Measurements from ENCODE around the gene YARS1.
A peak's percentile ranks its signal among the peaks of the same experiment; 100 is the strongest.

The YARS1 gene

GRCh38 chr1:32779242-32779641, 37.9 kb downstream of the YARS1 start:
- no peak overlapping the region for H3K27ac ChIP-seq
- in situ Hi-C loops (cut with HindIII; ENCODE audit: low pct_ligation_motif_present, low sequenced_read_pairs) = no loop called here
- no peak for DNase-seq

GRCh38 chr1:32775640-32776337, 41.4 kb downstream of the YARS1 start:
- Histone ChIP-seq H3K27me3 (replicated peaks) (no peaks in the 10 kb centered on the region), H3K4me3 (ENCODE audit: low read depth, low read length) (no peak overlapping the region), H3K27ac (peak overlapping the region; percentile 24), H3K36me3 (replicated peaks) (peaks cover 71% of the 10 kb centered on the region)
- no peak for DNase-seq
- in situ Hi-C loops (cut with HindIII; ENCODE audit: low pct_ligation_motif_present, low sequenced_read_pairs) = no loop called here
- no peak for TF ChIP-seq CTCF (IDR thresholded peaks at IDR 0.05; ENCODE audit: low read depth, low read length, missing control alignments)

More at GRCh38 chr1:32779242-32779641, 37.9 kb downstream of the YARS1 start:
- TF ChIP-seq CTCF (IDR thresholded peaks at IDR 0.05; ENCODE audit: low read depth, low read length, missing control alignments) = no peak
- H3K27me3 ChIP-seq (replicated peaks) = no peaks in the 10 kb centered on the region
- no peak overlapping the region for H3K4me3 ChIP-seq (ENCODE audit: low read depth, low read length)
- H3K36me3 ChIP-seq (replicated peaks) = peaks cover 84% of the 10 kb centered on the region

DNA sequence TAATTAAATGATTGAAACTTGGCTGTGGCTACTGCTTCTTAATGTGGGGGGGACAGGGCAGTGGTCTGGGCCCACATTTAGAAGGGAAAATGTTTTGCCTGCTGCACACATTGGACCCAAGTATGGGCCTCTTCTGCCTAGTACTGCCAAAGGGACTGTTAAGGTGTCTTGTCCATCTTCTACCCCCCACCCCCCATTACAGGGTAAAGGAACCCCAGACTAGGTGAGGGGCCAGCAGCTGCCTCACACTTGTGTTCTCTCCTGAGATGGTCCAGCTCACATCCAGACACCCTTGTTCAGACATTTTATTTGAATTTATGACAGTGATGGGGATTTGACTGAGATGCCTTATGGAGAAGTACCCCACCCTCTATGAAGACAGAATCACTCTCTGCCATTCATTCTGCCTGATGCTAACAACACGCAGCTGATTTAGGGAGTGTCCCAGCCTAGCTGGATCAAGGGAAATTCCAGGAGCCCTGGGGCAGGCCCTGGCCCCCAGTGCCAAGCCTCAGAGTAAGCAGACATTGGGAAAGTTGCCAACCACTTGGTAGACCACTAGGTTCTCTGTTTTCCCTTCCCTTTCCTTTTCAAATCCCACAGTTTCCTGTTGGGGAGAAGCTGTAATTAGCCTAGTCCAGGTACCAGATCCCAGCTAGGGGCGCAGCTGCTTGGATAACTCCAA, 42.1 kb downstream of the YARS1 start:
- peaks cover 64% of the 10 kb centered on the region for H3K36me3 ChIP-seq (replicated peaks)
- H3K4me3 ChIP-seq (ENCODE audit: low read depth, low read length) = no peak overlapping the region
- no peak for TF ChIP-seq CTCF (IDR thresholded peaks at IDR 0.05; ENCODE audit: low read depth, low read length, missing control alignments)
- H3K27ac ChIP-seq = peak overlapping the region; percentile 24
- in situ Hi-C loops (cut with HindIII; ENCODE audit: low pct_ligation_motif_present, low sequenced_read_pairs) = no loop called here
- no peak for DNase-seq
- no peaks in the 10 kb centered on the region for H3K27me3 ChIP-seq (replicated peaks)

DNA sequence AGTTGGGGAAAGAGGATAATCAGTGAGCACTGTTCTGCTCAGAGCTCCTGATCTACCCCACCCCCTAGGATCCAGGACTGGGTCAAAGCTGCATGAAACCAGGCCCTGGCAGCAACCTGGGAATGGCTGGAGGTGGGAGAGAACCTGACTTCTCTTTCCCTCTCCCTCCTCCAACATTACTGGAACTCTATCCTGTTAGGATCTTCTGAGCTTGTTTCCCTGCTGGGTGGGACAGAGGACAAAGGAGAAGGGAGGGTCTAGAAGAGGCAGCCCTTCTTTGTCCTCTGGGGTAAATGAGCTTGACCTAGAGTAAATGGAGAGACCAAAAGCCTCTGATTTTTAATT, 42.7 kb downstream of the YARS1 start:
- Histone ChIP-seq H3K36me3 (replicated peaks) (peaks cover 58% of the 10 kb centered on the region), H3K27ac (no peak overlapping the region), H3K4me3 (ENCODE audit: low read depth, low read length) (no peak overlapping the region), H3K27me3 (replicated peaks) (no peaks in the 10 kb centered on the region)
- TF ChIP-seq CTCF (IDR thresholded peaks at IDR 0.05; ENCODE audit: low read depth, low read length, missing control alignments) = no peak
- DNase-seq = no peak
- in situ Hi-C loops (cut with HindIII; ENCODE audit: low pct_ligation_motif_present, low sequenced_read_pairs) = no loop called here

DNA sequence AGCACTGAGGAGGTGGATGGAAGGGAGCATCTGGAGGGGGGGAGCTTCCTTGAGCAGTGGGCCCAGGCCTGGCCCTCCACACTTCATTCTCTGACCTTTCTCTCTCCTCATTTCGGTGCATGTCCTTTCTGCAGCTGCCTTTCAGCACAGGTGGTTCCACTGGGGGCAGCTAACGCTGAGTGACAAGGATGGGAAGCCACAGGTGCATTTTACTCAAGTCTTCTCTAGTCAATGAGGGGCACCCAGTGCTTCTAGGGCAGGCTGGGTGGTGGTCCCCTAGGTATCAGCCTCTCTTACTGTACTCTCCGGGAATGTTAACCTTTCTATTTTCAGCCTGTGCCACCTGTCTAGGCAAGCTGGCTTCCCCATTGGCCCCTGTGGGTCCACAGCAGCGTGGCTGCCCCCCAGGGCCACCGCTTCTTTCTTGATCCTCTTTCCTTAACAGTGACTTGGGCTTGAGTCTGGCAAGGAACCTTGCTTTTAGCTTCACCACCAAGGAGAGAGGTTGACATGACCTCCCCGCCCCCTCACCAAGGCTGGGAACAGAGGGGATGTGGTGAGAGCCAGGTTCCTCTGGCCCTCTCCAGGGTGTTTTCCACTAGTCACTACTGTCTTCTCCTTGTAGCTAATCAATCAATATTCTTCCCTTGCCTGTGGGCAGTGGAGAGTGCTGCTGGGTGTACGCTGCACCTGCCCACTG, 43.2 kb downstream of the YARS1 start:
- Histone ChIP-seq H3K27me3 (replicated peaks) (no peaks in the 10 kb centered on the region), H3K4me3 (ENCODE audit: low read depth, low read length) (no peak overlapping the region), H3K36me3 (replicated peaks) (peaks cover 53% of the 10 kb centered on the region), H3K27ac (no peak overlapping the region)
- in situ Hi-C loops (cut with HindIII; ENCODE audit: low pct_ligation_motif_present, low sequenced_read_pairs) = no loop called here
- no peak for DNase-seq
- TF ChIP-seq CTCF (IDR thresholded peaks at IDR 0.05; ENCODE audit: low read depth, low read length, missing control alignments) = no peak
